GM23338 (cell line): ENCODE results near the gene USP8. TPM values are rescaled to one million over a fixed set of nuclear protein-coding genes. Genes with fewer than 3 reads are reported as not detected.
A peak's percentile ranks its signal among the peaks of the same experiment; 100 is the strongest.

Experiments
- ATAC-seq: fragments of 200-7000 bp; cut with Tn5 transposase; 3 replicates; pipeline ENCODE4 v1.9.1; 2020
- DNase-seq: peaks from one replicate; pipeline ENCODE4 v3.0.0-alpha.2; 2015; ENCODE audit warnings: low spot score
- H2AFZ ChIP-seq: fragments of 200-600 bp; sonication (generic); 2 replicates; pipeline ENCODE4 v1.8.0; 2016; ENCODE audit warnings: antibody characterized with exemption, mild to moderate bottlenecking, moderate library complexity
- H3F3A ChIP-seq: fragments of 200-600 bp; sonication (generic); replicated peaks from 2 replicates; pipeline ENCODE4 v1.8.0; 2017; ENCODE audit warnings: antibody characterized with exemption, mixed run types, low read depth
- H3K27ac ChIP-seq: fragments of 200-600 bp; sonication (generic); 2 replicates; pipeline ENCODE4 v1.6.1; 2016; ENCODE audit warnings: low read depth
- H3K27me3 ChIP-seq: fragments of 200-600 bp; sonication (generic); 2 replicates; pipeline ENCODE4 v1.8.0; 2016; ENCODE audit warnings: mild to moderate bottlenecking, mixed run types, moderate library complexity; ENCODE audit not compliant: insufficient read depth
- H3K36me3 ChIP-seq: fragments of 200-600 bp; sonication (generic); 2 replicates; pipeline ENCODE4 v1.8.0; 2016; ENCODE audit warnings: mild to moderate bottlenecking; ENCODE audit not compliant: insufficient read depth
- H3K4me1 ChIP-seq: fragments of 200-600 bp; sonication (generic); 2 replicates; pipeline ENCODE4 v1.8.0; 2016; ENCODE audit warnings: mild to moderate bottlenecking, moderate library complexity; ENCODE audit not compliant: insufficient read depth
- H3K4me2 ChIP-seq: fragments of 200-600 bp; sonication (generic); 2 replicates; pipeline ENCODE4 v1.7.1; 2017; ENCODE audit warnings: mixed run types
- H3K4me3 ChIP-seq: fragments of 200-600 bp; sonication (generic); 2 replicates; pipeline ENCODE4 v1.6.1; 2016; ENCODE audit warnings: mixed run types
- H3K79me2 ChIP-seq: fragments of 200-600 bp; sonication (generic); replicated peaks from 2 replicates; pipeline ENCODE4 v1.8.0; 2017; ENCODE audit warnings: mild to moderate bottlenecking; ENCODE audit not compliant: insufficient read depth
- H3K9me2 ChIP-seq: fragments of 200-600 bp; sonication (generic); 2 replicates; pipeline ENCODE4 v1.8.0; 2017; ENCODE audit not compliant: insufficient read depth
- H4K20me1 ChIP-seq: fragments of 200-600 bp; sonication (generic); replicated peaks from 2 replicates; pipeline ENCODE4 v1.8.0; 2017; ENCODE audit warnings: mild to moderate bottlenecking; ENCODE audit not compliant: insufficient read depth
- H3K27ac Mint-ChIP-seq: 2 replicates; pipeline ENCODE4 v1.8.0; 2020; ENCODE audit warnings: inconsistent platforms, mild to moderate bottlenecking, moderate library complexity, mixed read lengths
- H3K27me3 Mint-ChIP-seq: 3 replicates; pipeline ENCODE4 v1.8.0; 2022; ENCODE audit warnings: low read depth, mild to moderate bottlenecking, moderate library complexity, mixed read lengths, inconsistent platforms; ENCODE audit not compliant: insufficient read depth, poor library complexity
- H3K36me3 Mint-ChIP-seq: 3 replicates; pipeline ENCODE4 v1.8.0; 2021; ENCODE audit warnings: low read depth, mild to moderate bottlenecking, inconsistent platforms, moderate library complexity, mixed read lengths
- H3K4me1 Mint-ChIP-seq: 3 replicates; pipeline ENCODE4 v1.8.0; 2020; ENCODE audit warnings: mild to moderate bottlenecking, inconsistent platforms, mixed read lengths
- H3K4me3 Mint-ChIP-seq: 3 replicates; pipeline ENCODE4 v1.8.0; 2021; ENCODE audit warnings: moderate library complexity, mild to moderate bottlenecking, inconsistent platforms, mixed read lengths
- H3K9me3 Mint-ChIP-seq: 3 replicates; pipeline ENCODE4 v1.8.0; 2020; ENCODE audit warnings: moderate library complexity, mild to moderate bottlenecking, inconsistent platforms, mixed read lengths
- EZH2 ChIP-seq: fragments of 200-600 bp; sonication (generic); IDR thresholded peaks from one replicate; pipeline ENCODE4 v1.8.0; 2017; ENCODE audit warnings: antibody characterized with exemption, mild to moderate bottlenecking, low read depth; ENCODE audit not compliant: unreplicated experiment
- EZH2phosphoT487 ChIP-seq: fragments of 200-600 bp; sonication (generic); IDR thresholded peaks from one replicate; pipeline ENCODE4 v1.8.1; 2018; ENCODE audit warnings: antibody characterized with exemption; ENCODE audit not compliant: unreplicated experiment
- JUNB ChIP-seq: IDR thresholded peaks from one replicate; pipeline ENCODE4 v1.6.1; 2016; ENCODE audit warnings: antibody characterized with exemption; ENCODE audit not compliant: unreplicated experiment
- NANOG ChIP-seq: IDR thresholded peaks from 2 replicates; pipeline ENCODE4 v1.6.1; 2016; ENCODE audit warnings: antibody characterized with exemption, borderline replicate concordance
- POLR2AphosphoS5 ChIP-seq: IDR thresholded peaks from 2 replicates; pipeline ENCODE4 v1.6.1; 2016; ENCODE audit warnings: antibody characterized with exemption, low read depth
- STAT1 ChIP-seq: IDR thresholded peaks from one replicate; pipeline ENCODE4 v1.6.1; 2016; ENCODE audit warnings: antibody characterized with exemption; ENCODE audit not compliant: unreplicated experiment
- ZNF114 ChIP-seq: fragments of 250-450 bp; sonication (Bioruptor Pico); IDR thresholded peaks from 2 replicates; pipeline ENCODE4 v1.5.0; 2020; ENCODE audit warnings: mild to moderate bottlenecking, moderate library complexity
- ZNF331 ChIP-seq: fragments of 250-450 bp; sonication (Bioruptor Pico); IDR thresholded peaks from 2 replicates; pipeline ENCODE4 v1.5.0; 2020; ENCODE audit warnings: low read depth, mild to moderate bottlenecking, moderate library complexity
- polyA plus RNA-seq: library from polyadenylated mRNA; unstranded; fragments of >200 nt; fragmentation: Nextera tagmentation; extraction: Ambion mirVana; gene quantifications from 2 replicates; pipeline ENCODE4 v1.2.1, GENCODE V29; 2016
- total RNA-seq: library from RNA; depleted of rRNA; stranded (reverse); fragments of >200 nt; shearing (Covaris generic); gene quantifications from 2 replicates; pipeline ENCODE4 v1.2.3, GENCODE V29; 2014
- TF ChIP-seq, protein P1 (sequence below): IDR thresholded peaks from 2 replicates; pipeline ENCODE4 v1.6.1; 2016; ENCODE audit warnings: antibody characterized with exemption
- TF ChIP-seq, protein P2 (sequence below): IDR thresholded peaks from one replicate; pipeline ENCODE4 v1.6.1; 2018; ENCODE audit warnings: antibody characterized with exemption; ENCODE audit not compliant: unreplicated experiment
- TF ChIP-seq, protein P3 (sequence below): fragments of 250-450 bp; sonication (Bioruptor Pico); IDR thresholded peaks from 2 replicates; pipeline ENCODE4 v1.5.0; 2020; ENCODE audit warnings: mild to moderate bottlenecking, moderate library complexity

The USP8 gene
- total and polyA plus RNA-seq, 2 experiments from 2014 or later = 64.8 to 68.6 TPM

DNA sequence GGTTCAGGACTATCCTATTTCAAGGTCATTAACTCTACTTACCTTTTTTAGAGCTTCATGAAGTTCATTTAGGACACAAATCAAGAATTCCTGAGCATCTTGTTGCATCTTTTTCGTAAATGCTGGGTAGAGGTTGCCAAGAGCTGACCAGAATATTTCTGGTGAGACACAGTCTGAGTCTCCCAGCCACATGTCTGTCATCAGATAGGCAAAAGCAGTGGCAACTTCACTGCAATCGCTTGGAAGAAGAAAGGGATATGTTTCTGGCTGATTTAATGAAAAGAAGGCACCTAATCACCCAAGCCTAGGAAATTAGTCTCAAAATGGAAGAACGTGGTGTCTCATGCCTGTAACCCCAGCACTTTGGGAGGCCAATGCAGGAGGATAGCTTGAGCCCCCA is 119.4 kb downstream of the USP8 start:
- Histone ChIP-seq H3K4me1 (no peaks in the 10 kb centered on the region), H3K9me2 (no peaks in the 10 kb centered on the region; the same call in 1 of the 2 replicates), H2AFZ (peak overlapping the region; percentile 60; the same call in 1 of the 2 replicates), H3K4me2 (no peak overlapping the region), H3K36me3 (no peaks in the 10 kb centered on the region), H4K20me1 (no peaks in the 10 kb centered on the region), H3F3A (no peaks in the 10 kb centered on the region), H3K4me3 (no peak overlapping the region), H3K79me2 (no peaks in the 10 kb centered on the region), H3K27me3 (no peaks in the 10 kb centered on the region), H3K27ac (no peak overlapping the region)
- DNase-seq = no peak
- Mint-ChIP-seq H3K4me1 (peaks cover 3% of the 10 kb centered on the region; the same call in 2 of the 3 replicates), H3K4me3 (no peak overlapping the region), H3K27me3 (no peaks in the 10 kb centered on the region), H3K36me3 (no peaks in the 10 kb centered on the region), H3K27ac (no peak overlapping the region), H3K9me3 (no peaks in the 10 kb centered on the region)
- no peak for ATAC-seq
- no peak for TF ChIP-seq EZH2phosphoT487
- TF ChIP-seq POLR2AphosphoS5 = no peak
- TF ChIP-seq, protein P1, sequence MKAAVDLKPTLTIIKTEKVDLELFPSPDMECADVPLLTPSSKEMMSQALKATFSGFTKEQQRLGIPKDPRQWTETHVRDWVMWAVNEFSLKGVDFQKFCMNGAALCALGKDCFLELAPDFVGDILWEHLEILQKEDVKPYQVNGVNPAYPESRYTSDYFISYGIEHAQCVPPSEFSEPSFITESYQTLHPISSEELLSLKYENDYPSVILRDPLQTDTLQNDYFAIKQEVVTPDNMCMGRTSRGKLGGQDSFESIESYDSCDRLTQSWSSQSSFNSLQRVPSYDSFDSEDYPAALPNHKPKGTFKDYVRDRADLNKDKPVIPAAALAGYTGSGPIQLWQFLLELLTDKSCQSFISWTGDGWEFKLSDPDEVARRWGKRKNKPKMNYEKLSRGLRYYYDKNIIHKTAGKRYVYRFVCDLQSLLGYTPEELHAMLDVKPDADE = no peak
- TF ChIP-seq, protein P2, sequence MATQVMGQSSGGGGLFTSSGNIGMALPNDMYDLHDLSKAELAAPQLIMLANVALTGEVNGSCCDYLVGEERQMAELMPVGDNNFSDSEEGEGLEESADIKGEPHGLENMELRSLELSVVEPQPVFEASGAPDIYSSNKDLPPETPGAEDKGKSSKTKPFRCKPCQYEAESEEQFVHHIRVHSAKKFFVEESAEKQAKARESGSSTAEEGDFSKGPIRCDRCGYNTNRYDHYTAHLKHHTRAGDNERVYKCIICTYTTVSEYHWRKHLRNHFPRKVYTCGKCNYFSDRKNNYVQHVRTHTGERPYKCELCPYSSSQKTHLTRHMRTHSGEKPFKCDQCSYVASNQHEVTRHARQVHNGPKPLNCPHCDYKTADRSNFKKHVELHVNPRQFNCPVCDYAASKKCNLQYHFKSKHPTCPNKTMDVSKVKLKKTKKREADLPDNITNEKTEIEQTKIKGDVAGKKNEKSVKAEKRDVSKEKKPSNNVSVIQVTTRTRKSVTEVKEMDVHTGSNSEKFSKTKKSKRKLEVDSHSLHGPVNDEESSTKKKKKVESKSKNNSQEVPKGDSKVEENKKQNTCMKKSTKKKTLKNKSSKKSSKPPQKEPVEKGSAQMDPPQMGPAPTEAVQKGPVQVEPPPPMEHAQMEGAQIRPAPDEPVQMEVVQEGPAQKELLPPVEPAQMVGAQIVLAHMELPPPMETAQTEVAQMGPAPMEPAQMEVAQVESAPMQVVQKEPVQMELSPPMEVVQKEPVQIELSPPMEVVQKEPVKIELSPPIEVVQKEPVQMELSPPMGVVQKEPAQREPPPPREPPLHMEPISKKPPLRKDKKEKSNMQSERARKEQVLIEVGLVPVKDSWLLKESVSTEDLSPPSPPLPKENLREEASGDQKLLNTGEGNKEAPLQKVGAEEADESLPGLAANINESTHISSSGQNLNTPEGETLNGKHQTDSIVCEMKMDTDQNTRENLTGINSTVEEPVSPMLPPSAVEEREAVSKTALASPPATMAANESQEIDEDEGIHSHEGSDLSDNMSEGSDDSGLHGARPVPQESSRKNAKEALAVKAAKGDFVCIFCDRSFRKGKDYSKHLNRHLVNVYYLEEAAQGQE = no peak
- TF ChIP-seq STAT1 = no peak
- TF ChIP-seq ZNF331 (CRISPR knock-in tag) = no peak
- TF ChIP-seq EZH2 = no peak
- TF ChIP-seq, protein P3, sequence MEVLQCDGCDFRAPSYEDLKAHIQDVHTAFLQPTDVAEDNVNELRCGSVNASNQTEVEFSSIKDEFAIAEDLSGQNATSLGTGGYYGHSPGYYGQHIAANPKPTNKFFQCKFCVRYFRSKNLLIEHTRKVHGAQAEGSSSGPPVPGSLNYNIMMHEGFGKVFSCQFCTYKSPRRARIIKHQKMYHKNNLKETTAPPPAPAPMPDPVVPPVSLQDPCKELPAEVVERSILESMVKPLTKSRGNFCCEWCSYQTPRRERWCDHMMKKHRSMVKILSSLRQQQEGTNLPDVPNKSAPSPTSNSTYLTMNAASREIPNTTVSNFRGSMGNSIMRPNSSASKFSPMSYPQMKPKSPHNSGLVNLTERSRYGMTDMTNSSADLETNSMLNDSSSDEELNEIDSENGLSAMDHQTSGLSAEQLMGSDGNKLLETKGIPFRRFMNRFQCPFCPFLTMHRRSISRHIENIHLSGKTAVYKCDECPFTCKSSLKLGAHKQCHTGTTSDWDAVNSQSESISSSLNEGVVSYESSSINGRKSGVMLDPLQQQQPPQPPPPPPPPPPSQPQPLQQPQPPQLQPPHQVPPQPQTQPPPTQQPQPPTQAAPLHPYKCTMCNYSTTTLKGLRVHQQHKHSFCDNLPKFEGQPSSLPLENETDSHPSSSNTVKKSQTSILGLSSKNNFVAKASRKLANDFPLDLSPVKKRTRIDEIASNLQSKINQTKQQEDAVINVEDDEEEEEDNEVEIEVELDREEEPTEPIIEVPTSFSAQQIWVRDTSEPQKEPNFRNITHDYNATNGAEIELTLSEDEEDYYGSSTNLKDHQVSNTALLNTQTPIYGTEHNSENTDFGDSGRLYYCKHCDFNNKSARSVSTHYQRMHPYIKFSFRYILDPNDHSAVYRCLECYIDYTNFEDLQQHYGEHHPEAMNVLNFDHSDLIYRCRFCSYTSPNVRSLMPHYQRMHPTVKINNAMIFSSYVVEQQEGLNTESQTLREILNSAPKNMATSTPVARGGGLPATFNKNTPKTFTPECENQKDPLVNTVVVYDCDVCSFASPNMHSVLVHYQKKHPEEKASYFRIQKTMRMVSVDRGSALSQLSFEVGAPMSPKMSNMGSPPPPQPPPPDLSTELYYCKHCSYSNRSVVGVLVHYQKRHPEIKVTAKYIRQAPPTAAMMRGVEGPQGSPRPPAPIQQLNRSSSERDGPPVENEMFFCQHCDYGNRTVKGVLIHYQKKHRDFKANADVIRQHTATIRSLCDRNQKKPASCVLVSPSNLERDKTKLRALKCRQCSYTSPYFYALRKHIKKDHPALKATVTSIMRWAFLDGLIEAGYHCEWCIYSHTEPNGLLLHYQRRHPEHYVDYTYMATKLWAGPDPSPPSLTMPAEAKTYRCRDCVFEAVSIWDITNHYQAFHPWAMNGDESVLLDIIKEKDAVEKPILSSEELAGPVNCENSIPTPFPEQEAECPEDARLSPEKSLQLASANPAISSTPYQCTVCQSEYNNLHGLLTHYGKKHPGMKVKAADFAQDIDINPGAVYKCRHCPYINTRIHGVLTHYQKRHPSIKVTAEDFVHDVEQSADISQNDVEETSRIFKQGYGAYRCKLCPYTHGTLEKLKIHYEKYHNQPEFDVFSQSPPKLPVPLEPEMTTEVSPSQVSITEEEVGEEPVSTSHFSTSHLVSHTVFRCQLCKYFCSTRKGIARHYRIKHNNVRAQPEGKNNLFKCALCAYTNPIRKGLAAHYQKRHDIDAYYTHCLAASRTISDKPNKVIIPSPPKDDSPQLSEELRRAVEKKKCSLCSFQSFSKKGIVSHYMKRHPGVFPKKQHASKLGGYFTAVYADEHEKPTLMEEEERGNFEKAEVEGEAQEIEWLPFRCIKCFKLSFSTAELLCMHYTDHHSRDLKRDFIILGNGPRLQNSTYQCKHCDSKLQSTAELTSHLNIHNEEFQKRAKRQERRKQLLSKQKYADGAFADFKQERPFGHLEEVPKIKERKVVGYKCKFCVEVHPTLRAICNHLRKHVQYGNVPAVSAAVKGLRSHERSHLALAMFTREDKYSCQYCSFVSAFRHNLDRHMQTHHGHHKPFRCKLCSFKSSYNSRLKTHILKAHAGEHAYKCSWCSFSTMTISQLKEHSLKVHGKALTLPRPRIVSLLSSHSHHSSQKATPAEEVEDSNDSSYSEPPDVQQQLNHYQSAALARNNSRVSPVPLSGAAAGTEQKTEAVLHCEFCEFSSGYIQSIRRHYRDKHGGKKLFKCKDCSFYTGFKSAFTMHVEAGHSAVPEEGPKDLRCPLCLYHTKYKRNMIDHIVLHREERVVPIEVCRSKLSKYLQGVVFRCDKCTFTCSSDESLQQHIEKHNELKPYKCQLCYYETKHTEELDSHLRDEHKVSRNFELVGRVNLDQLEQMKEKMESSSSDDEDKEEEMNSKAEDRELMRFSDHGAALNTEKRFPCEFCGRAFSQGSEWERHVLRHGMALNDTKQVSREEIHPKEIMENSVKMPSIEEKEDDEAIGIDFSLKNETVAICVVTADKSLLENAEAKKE (CRISPR knock-in tag) = no peak
- TF ChIP-seq JUNB = no peak
- TF ChIP-seq ZNF114 = no peak
- TF ChIP-seq NANOG = no peak
